K562 (cell line): Measurements from ENCODE around the gene SLC7A11. TPM values are rescaled to one million over a fixed set of nuclear protein-coding genes. Genes with fewer than 3 reads are reported as not detected.

ENCODE experiments used
- ATAC-seq: fragments of 200-7000 bp; cut with Tn5 transposase; 3 replicates; pipeline ENCODE4 v1.9.1; 2020; ENCODE audit warnings: moderate library complexity
- BruUV-seq: library from RNA; stranded (reverse); fragments of 400-500 nt; replicated peaks from 2 replicates; lab custom pipeline; 2021; lab: Mats Ljungman, UMichigan
- CTCF ChIA-PET: fragments of 300-600 bp; formaldehyde crosslinking; extraction: SDS; loops from one replicate; lab custom pipeline; 2021; ENCODE audit warnings: low intra/inter-chr PET ratio; lab: Yijun Ruan, JAX
- POLR2A ChIA-PET: fragments of 300-600, 350-650 bp; sonication (Branson Sonifier 250); formaldehyde crosslinking; extraction: SDS; loops from one replicate; lab custom pipeline; 2021; ENCODE audit warnings: antibody characterized with exemption, inconsistent platforms; lab: Yijun Ruan, JAX
- DNase-seq, 4 experiments: peaks; one replicate each; pipeline versions ENCODE4 v3.0.0 to v3.0.0-alpha.2; 2011 to 2018; ENCODE audit warnings: low spot score in 3 of 4, mixed read lengths in 3 of 4; ENCODE audit errors: extremely low read depth in 1 of 4
- FAIRE-seq: peaks from 2 replicates; lab custom pipeline; 2011; peaks lifted over from hg19 to GRCh38; lab: Jason Lieb, UNC
- H2AFZ ChIP-seq: 2 replicates; pipeline ENCODE4 v1.6.0; 2011; ENCODE audit warnings: low read depth, low read length, control low read depth, inconsistent platforms
- H3K27ac ChIP-seq: fragments of 200-600 bp; 3 replicates; pipeline ENCODE4 v1.8.0; 2011; ENCODE audit warnings: low read depth, mild to moderate bottlenecking, control low read depth, inconsistent platforms, low read length, moderate library complexity, mixed read lengths; ENCODE audit errors: extremely low read depth
- H3K27me3 ChIP-seq, 2 experiments: fragments of 300-600 bp in 1 of 2; 2 replicates in 1 of 2; 3 replicates in 1 of 2; pipeline versions ENCODE4 v1.6.0 to v1.8.0; 2011; ENCODE audit warnings: inconsistent platforms in 2 of 2, low read length in 2 of 2, mild to moderate bottlenecking in 1 of 2, mixed read lengths in 1 of 2, moderate library complexity in 1 of 2; ENCODE audit not compliant: control insufficient read depth in 2 of 2, insufficient read depth in 2 of 2
- H3K36me3 ChIP-seq: fragments of 300-600 bp; 3 replicates; pipeline ENCODE4 v1.8.0; 2011; ENCODE audit warnings: mild to moderate bottlenecking, low read length, inconsistent platforms; ENCODE audit not compliant: control insufficient read depth, insufficient read depth
- H3K4me1 ChIP-seq, 2 experiments: fragments of 200-600 bp in 1 of 2; replicated peaks in 1 of 2; 2 replicates in 1 of 2; 3 replicates in 1 of 2; pipeline versions ENCODE4 v1.5.1 to v1.8.0; 2011; ENCODE audit warnings: inconsistent platforms in 2 of 2, low read length in 2 of 2, mild to moderate bottlenecking in 1 of 2, mixed read lengths in 1 of 2, moderate library complexity in 1 of 2; ENCODE audit not compliant: control insufficient read depth in 2 of 2, insufficient read depth in 2 of 2
- H3K4me2 ChIP-seq: 2 replicates; pipeline ENCODE4 v1.6.1; 2011; ENCODE audit warnings: low read length, control low read depth, inconsistent platforms, mixed read lengths; ENCODE audit not compliant: insufficient read depth
- H3K4me3 ChIP-seq: fragments of 200-600 bp; sonication (generic), shearing (Covaris generic); 2 replicates; pipeline ENCODE4 v1.5.1; 2016; ENCODE audit warnings: control low read depth, inconsistent platforms
- H3K79me2 ChIP-seq: fragments of 200-600 bp; 3 replicates; pipeline ENCODE4 v1.8.0; 2011; ENCODE audit warnings: low read length, inconsistent platforms; ENCODE audit not compliant: control insufficient read depth, insufficient read depth
- H3K9ac ChIP-seq, 2 experiments: 2 replicates each; pipeline versions ENCODE4 v1.6.0 to v1.6.1; 2011; ENCODE audit warnings: low read depth in 2 of 2, low read length in 2 of 2, control low read depth in 1 of 2, inconsistent platforms in 1 of 2, mild to moderate bottlenecking in 1 of 2, mixed read lengths in 1 of 2; ENCODE audit not compliant: insufficient read depth in 1 of 2
- H3K9me1 ChIP-seq: one replicate; pipeline ENCODE4 v1.6.0; 2011; ENCODE audit warnings: inconsistent platforms, mild to moderate bottlenecking, low read length, moderate library complexity; ENCODE audit not compliant: control insufficient read depth, insufficient read depth
- H3K9me3 ChIP-seq: replicated peaks from 2 replicates; pipeline ENCODE4 v1.5.1; 2011; ENCODE audit warnings: low read depth, low read length, inconsistent platforms; ENCODE audit not compliant: control insufficient read depth, insufficient read depth
- H4K20me1 ChIP-seq: replicated peaks from 2 replicates; pipeline ENCODE4 v1.6.1; 2011; ENCODE audit warnings: low read length, inconsistent platforms, mixed read lengths; ENCODE audit not compliant: control insufficient read depth, insufficient read depth
- ELF1 ChIP-seq: fragments of 200-800 bp; sonication (Bioruptor generic); IDR thresholded peaks from 2 replicates; pipeline ENCODE4 v1.6.1; 2016; ENCODE audit warnings: missing genetic modification characterization, missing compliant biosample characterization
- HDAC1 ChIP-seq, 2 experiments: fragments of 450-650 bp; IDR thresholded peaks; 2 replicates each; pipeline ENCODE4 v1.6.1; 2016 to 2017; ENCODE audit warnings: inconsistent platforms in 1 of 2, mild to moderate bottlenecking in 1 of 2, moderate library complexity in 1 of 2
- WGBS: fragments of 100-300 bp; shearing (Covaris generic); methylation state at CpG from one replicate; pipeline ENCODE4 v1.1.6; 2016; ENCODE audit warnings: low coverage, mixed read lengths; ENCODE audit not compliant: insufficient coverage; ENCODE audit errors: missing lambda C conversion rate; 5-methylcytosine and 5-hydroxymethylcytosine counted together
- in situ Hi-C: fragments of 300-500 bp; cut with MboI; formaldehyde crosslinking; loops from 4 replicates; pipeline ENCODE4 v1.15.0; 2018; ENCODE audit warnings: inconsistent platforms, mixed read lengths
- intact Hi-C: fragments of 100-400 bp; cut with micrococcal nuclease; formaldehyde crosslinking; loops from 2 replicates; pipeline ENCODE4 v1.14.2; 2022
- polyA plus RNA-seq, 8 experiments: library from polyadenylated mRNA; depleted of rRNA in 4 of 8; stranded (reverse) in 5 of 8; unstranded in 3 of 8; fragments of >200 nt; fragmentation: Nextera tagmentation in 2 of 8; fragmentation: Illumina TruSeq in 1 of 8; extraction: Ambion mirVana in 2 of 8; extraction: Trizol in 1 of 8; gene quantifications; 2 replicates each; pipeline versions ENCODE4 v1.2.1 to v1.2.3, GENCODE V29; 2011 to 2014; ENCODE audit warnings: inconsistent platforms in 1 of 8, missing spikeins in 1 of 8
- total RNA-seq, 7 experiments: library from RNA; depleted of rRNA in 6 of 7; stranded (reverse); fragments of >200 nt in 6 of 7; fragmentation: Illumina TruSeq in 2 of 7; extraction: Trizol in 2 of 7; gene quantifications; 2 replicates each; pipeline versions ENCODE4 v1.2.1 to v1.2.3, GENCODE V29; 2011 to 2021; ENCODE audit warnings: low replicate concordance in 1 of 7
- TF ChIP-seq, protein P1 (sequence below): sonication (generic); formaldehyde crosslinking; IDR thresholded peaks from 2 replicates; pipeline ENCODE4 v1.8.0; 2023; ENCODE audit warnings: mild to moderate bottlenecking, missing genetic modification reagents
- TF ChIP-seq, protein P2 (sequence below): IDR thresholded peaks from 2 replicates; pipeline ENCODE4 v1.6.1; 2011; ENCODE audit warnings: borderline replicate concordance, low read depth, mild to moderate bottlenecking, moderate library complexity, low read length; ENCODE audit not compliant: insufficient read depth, poor library complexity, severe bottlenecking

SLC7A11 gene
- total and polyA plus RNA-seq, 9 of the 15 experiments (the other 6 are each of a cell fraction or from before 2014, with no cell fraction given), result 4.5 to 26.1 (median 13.5) TPM

GRCh38 chr4:138190452-138190858, 51.7 kb downstream of the SLC7A11 start:
- Histone ChIP-seq H4K20me1 (no peaks in the 10 kb centered on the region), H3K4me3 (no peak overlapping the region), H3K4me1 (0 out of 5 replicates have a peak, but pooled peaks cover 0 to 7% of the 10 kb centered on the region in 2 experiments), H3K9ac (no peak overlapping the region), H2AFZ (no peak overlapping the region), H3K27ac (no peak overlapping the region; the same call in 2 of the 3 replicates), H3K9me3 (no peaks in the 10 kb centered on the region), H3K4me2 (no peak overlapping the region), H3K9me1 (no peaks in the 10 kb centered on the region), H3K27me3 (no peaks in the 10 kb centered on the region), H3K36me3 (peaks cover under 1% of the 10 kb centered on the region; the same call in 1 of the 3 replicates), H3K79me2 (no peaks in the 10 kb centered on the region)
- in situ Hi-C loops (no loop called here), intact Hi-C loops (no loop called here)
- WGBS, result 49% methylated on average over 3 of the region's 3 CpGs
- ATAC-seq, result no peak
- POLR2A ChIA-PET, result interaction anchor here (0.6 kb wide), 1 partner anchor 238 kb away, joined by 3 read pairs; no protein-coding TSS in a partner anchor
- CTCF ChIA-PET, result no interaction called here
- no peak for DNase-seq
- no peak for FAIRE-seq
- TF ChIP-seq, protein P1, sequence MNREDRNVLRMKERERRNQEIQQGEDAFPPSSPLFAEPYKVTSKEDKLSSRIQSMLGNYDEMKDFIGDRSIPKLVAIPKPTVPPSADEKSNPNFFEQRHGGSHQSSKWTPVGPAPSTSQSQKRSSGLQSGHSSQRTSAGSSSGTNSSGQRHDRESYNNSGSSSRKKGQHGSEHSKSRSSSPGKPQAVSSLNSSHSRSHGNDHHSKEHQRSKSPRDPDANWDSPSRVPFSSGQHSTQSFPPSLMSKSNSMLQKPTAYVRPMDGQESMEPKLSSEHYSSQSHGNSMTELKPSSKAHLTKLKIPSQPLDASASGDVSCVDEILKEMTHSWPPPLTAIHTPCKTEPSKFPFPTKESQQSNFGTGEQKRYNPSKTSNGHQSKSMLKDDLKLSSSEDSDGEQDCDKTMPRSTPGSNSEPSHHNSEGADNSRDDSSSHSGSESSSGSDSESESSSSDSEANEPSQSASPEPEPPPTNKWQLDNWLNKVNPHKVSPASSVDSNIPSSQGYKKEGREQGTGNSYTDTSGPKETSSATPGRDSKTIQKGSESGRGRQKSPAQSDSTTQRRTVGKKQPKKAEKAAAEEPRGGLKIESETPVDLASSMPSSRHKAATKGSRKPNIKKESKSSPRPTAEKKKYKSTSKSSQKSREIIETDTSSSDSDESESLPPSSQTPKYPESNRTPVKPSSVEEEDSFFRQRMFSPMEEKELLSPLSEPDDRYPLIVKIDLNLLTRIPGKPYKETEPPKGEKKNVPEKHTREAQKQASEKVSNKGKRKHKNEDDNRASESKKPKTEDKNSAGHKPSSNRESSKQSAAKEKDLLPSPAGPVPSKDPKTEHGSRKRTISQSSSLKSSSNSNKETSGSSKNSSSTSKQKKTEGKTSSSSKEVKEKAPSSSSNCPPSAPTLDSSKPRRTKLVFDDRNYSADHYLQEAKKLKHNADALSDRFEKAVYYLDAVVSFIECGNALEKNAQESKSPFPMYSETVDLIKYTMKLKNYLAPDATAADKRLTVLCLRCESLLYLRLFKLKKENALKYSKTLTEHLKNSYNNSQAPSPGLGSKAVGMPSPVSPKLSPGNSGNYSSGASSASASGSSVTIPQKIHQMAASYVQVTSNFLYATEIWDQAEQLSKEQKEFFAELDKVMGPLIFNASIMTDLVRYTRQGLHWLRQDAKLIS (CRISPR knock-in tag), result no peak
- TF ChIP-seq HDAC1 (IDR thresholded peaks at IDR 0.05) (no peak), ELF1 (no peak)
- TF ChIP-seq, protein P2, sequence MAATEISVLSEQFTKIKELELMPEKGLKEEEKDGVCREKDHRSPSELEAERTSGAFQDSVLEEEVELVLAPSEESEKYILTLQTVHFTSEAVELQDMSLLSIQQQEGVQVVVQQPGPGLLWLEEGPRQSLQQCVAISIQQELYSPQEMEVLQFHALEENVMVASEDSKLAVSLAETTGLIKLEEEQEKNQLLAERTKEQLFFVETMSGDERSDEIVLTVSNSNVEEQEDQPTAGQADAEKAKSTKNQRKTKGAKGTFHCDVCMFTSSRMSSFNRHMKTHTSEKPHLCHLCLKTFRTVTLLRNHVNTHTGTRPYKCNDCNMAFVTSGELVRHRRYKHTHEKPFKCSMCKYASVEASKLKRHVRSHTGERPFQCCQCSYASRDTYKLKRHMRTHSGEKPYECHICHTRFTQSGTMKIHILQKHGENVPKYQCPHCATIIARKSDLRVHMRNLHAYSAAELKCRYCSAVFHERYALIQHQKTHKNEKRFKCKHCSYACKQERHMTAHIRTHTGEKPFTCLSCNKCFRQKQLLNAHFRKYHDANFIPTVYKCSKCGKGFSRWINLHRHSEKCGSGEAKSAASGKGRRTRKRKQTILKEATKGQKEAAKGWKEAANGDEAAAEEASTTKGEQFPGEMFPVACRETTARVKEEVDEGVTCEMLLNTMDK, result no peak
- no TSS peak for BruUV-seq
